NCI-H2107 treated with DMSO at 0.1 percent for 48 hours (cell line): ENCODE results near the gene CYP24A1.
"Not testable (repeated sequence)": the region's sequence is repeated elsewhere in the genome, so short reads cannot be mapped to it uniquely, and the experiment has no call there.

Experiments used
- DNase-seq: peaks from one replicate; lab custom pipeline; 2025; ENCODE audit not compliant: unreplicated experiment; lab: John Stamatoyannopoulos, UW

CYP24A1 gene

DNA sequence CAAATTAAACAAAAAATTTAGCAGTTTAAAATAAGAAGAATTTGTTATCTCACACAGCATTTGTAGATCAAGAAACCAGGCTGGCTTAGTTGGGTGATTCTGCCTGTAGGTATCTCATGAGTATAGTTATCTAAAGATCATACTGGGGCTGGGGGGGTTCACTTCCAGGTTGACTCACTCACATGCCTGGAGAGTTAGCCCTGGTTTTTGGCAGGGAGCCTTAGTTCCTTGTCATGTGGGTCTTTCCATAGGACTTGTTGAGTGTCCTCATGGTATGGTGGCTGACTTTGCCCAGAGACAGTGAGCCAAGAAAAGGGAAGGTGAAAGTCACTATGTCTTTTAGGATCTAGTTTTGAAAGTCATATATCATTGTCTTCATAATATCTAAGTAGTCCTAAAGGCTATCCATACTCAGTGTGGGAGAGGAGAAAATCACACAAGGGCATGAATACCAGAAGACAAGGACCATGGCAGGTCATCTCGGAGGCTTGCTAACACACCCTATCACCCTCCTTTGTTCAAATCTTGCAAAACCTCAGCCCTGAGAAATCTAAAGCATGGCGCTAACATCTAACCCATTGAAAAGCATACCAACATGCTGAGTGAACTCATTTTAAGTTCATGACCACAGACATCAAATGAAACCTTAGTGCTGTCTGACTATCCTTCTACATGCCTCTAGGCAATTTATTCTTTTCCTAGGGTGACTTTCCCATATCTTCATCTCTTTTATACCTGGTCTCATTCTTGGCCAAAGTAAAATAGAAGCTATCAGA, 39.2 kb downstream of the CYP24A1 start:
- no peak for DNase-seq

DNA sequence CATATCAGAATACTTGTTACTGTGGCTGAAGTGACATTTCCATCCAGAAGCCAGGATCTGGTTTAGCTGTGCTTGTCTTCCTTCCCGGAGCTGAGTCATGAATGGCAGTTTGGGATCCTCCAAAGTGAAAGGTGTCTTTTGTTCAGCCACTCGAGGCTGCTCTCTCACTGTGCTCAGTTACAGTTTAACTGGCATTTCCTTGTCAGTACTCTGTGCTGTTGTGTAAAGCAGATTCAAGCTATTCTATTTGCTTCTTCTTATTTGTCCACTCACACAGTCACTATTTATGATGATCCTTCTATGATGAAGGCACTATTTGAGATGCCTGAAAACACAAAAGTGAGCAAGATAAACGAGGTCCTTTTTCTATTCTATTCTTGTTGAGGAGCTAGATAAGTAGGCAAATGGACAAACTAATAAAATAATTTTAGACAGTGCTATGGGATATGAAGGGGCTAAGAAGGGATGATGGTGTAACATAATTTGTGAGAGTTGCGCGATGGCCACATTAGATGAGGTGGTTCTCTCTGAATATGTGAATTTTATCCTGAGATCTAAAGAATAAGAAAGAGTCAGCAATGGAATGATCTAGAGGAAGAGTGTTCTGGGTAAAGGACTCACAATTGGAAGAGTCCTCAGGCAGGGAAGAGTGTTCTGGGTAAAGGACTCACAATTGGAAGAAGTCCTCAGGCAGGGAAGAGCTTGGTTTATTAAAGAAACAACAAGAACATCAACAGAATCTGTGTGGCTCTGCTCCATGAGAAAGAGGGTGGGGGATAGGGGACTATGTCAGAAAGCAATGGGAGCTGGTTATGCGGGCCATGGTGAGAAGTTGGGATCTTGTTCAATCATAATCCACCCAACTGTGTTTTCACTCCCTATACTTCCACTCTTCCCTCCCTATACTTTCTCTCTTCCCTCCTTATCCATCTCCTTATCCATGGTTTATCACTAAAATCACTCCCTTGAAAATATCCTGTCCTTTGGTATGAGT, 40.1 kb downstream of the CYP24A1 start:
- DNase-seq, result peak; percentile 11

DNA sequence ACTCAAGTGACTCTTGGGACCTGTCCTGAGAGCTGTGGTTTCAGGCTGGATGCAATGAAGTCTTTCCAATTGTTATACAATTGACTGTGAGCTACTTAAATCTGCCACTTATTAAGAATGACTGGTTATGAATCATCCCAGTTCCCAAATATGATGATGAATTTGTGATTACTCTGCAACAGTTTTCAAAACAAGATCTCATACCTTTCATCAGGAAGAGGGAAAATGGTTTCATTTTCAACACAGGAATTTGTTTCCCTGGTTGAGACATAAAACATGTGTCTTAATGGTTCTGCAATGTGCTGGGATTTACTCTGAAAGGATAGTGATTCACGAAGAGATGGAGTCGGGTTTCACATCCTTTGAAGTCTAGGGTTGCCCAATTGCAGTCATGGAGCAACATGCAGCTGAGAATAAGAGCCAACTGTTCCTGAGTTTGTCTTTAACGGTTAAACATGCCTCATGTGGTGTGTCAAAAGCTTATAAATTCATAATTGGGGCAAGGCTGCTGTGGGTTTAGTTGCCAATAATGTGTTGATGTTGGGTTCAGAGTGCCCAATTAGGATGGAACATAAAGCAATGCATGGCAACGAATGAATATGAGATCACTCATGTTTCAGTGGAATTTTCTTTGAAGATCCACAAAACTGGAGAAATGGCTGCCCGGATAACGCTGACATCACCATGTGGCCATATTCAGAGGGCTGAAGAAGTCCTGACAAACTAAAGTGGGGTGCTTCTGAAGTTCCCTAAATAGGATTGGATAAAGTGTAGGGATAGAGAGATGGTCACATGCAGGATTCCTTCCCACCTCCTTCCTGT, 41.0 kb downstream of the CYP24A1 start:
- peak; percentile 13 for DNase-seq

DNA sequence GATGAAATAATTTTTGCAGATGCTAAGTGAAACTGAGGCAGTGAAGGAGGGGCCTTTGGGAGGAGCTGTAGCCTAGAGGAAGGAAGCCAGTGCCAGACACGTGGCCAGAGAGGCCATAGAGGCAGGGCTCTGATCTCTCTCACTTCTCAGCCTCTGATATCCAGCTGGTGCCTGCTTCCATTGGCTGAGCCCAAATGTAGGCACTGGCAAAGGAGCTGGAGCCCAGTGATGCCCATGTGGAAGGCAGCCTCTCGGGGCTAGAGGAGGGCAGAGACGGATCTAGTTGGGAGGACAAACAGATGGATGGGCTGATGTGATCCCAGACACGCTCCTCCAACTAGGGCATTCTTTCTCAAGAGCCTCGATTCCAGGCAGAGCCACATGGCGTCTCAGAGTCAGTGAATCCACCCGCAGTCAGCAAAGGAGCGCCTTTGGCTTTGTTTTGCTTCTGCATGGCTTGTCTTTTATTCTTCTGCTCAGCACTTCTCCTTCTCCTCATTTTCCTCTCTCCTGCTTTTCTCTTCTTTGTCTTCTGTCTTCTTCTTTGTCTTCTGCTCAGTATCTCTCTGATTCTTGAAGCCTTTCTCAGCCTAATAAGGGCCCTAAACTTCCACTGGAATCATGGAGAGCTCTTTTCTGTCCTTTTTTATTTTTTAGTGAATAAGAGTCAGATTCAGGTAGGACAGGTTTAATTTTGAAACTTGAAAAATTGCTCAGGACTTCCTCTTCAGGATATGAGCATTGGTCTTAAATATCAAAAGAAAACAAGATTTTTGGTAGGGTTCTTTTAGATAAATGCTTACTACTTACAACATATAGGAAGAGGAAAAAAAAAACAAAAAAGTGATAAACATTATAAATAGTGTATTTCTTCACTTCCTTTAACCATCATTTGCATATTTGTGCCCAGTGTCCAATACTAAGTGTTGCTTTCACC, 41.8 kb downstream of the CYP24A1 start:
- no peak for DNase-seq

DNA sequence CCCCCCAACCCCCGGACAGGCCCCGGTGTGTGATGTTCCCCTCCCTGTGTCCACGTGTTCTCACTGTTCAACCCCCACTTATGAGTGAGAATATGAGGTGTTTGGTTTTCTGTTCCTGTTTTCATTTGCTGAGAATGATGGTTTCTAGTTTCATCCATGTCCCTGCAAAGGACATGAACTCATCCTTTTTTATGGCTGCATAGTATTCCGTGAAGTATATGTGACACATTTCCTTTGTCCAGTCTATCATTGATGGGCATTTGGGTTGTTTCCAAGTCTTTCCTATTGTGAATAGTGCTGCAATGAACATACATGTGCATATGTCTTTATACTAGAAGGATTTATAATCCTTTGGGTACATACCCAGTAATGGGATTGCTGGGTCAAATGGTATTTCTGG, 42.7 kb downstream of the CYP24A1 start:
- not testable (repeated sequence) for DNase-seq

DNA sequence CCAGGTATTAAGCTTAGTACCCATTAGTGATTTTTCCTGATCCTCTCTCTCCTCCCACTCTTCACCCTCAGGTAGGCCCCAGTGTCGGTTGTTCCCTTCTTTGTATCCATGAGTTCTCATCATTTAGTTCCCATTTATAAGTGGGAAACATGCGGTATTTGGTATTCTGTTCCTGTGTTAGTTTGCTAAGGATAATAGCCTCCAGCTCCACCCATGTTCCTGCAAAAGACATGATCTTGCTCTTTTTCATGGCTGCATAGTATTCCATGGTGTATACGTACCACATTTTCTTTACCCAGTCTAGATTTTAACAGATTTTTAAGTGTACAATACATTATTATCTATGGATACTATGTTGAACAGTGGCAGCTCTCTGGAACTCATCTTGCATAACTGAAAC, 44.4 kb downstream of the CYP24A1 start:
- DNase-seq, result no peak

DNA sequence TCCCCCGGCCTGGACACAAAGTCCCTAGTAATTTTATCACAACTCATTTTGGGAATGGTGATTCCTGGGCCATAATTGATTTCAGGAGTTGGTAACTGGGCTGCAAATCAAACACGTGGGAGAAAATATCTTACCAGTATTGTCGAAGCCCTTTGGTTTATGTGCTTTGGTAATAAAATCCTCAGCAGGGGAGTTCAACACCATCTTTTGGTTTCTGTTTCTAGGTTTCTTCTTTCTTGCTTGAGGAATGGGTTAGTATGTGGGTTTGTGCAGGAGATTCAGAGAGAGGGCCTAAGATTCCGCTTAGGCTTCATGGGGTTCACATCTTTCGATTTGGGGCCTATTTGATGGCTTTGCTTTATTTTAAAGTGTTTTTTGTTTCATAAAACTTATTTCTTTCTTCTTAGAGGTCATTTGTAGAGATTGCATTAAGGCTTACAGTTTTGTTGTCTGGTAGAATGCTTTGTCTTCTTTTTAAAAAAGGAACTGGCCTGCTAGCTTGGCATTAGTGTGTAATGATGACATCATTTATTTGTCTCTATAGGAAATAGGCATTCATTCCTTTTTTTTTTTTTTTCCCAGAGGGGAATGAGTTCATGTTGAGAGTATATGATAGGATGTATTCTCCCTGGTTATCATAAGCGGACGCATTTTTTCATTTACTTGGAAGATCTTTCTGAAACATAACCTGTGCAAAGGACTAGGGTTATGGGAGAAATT, 45.8 kb downstream of the CYP24A1 start:
- no peak for DNase-seq

DNA sequence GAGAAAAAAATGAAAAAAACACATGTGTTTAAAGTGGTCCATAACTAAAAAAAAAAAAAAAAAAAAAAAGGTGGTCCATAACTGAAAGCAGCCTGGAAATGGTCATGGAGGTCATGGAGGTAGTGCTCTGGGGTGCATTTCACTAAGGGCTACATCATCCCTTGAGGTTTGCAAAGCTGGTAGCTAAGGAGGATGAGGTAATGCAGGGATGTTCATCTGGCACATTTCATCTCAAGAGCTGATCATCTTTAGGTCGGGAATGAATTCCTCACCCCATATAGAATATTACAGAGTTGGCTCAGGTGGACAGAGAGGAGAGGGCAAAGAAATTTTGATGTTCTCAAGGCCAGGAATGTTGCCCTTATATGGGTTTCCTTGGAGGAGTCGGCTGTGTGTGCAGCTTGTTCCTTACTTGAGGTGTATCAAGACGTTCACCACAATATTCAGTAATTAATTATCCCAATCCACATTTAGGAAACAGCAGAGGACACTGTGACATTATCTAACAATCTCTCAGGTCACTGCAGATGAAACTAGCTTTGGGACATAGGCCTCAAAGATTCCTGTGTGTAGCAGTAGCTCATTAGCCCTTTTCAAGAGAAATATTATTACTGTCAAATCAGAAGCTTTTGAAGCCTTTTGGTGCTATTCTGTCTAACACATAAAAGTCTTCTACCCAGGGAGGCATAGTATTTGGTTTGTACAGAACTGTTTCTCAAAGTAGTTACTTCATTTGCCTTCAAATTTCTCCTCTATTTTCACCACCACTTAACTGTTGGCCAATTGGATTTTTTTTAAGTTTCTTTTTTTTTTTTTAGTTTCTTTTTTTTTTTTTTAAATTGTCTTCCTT, 46.8 kb downstream of the CYP24A1 start:
- no peak for DNase-seq

DNA sequence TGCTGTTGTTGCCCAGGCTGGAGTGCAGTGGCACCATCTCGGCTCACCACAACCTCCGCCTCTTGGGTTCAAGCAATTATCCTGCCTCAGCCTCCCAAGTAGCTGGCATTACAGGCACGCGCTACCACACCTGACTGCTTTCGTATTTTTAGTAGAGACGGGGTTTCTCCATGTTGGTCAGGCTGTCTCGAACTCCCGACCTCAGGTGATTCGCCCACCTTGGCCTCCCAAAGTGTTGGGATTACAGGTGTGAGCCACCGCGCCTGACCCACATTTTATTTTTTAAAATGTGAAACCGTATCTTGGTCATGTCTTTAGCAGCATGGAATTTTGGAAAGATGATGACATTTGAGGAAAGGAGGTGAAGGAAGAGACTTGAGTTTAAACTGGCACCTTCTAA, 47.5 kb downstream of the CYP24A1 start:
- not testable (repeated sequence) for DNase-seq

DNA sequence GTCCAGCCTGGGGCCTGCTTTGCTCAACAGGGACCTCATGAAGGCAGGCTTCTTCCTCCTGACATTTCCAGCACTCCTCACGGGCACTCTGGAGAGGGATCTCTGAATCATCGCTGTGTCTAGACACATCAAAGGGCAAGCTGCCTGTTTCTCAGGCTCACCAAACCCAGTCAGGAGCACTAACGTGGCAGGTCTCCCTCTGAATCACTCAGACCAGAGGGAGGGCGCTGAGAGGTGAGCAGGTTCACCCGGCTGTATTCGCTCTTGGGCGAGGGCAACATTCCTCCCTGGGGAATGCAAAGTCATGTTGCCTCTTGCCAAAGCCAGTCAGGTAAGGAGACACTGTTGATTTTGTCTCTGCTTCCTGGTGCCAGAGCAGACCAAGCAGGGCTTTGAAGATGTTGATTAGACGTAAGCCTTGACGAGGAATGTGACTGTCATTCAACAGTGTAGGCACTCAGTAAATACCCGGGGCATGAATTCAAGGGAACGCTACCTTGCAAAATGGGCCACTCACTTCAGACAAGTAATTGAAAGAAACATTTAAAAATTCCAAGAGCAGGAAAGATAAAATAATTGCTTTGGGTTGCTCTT, 50.1 kb downstream of the CYP24A1 start:
- peak; percentile 31 for DNase-seq

DNA sequence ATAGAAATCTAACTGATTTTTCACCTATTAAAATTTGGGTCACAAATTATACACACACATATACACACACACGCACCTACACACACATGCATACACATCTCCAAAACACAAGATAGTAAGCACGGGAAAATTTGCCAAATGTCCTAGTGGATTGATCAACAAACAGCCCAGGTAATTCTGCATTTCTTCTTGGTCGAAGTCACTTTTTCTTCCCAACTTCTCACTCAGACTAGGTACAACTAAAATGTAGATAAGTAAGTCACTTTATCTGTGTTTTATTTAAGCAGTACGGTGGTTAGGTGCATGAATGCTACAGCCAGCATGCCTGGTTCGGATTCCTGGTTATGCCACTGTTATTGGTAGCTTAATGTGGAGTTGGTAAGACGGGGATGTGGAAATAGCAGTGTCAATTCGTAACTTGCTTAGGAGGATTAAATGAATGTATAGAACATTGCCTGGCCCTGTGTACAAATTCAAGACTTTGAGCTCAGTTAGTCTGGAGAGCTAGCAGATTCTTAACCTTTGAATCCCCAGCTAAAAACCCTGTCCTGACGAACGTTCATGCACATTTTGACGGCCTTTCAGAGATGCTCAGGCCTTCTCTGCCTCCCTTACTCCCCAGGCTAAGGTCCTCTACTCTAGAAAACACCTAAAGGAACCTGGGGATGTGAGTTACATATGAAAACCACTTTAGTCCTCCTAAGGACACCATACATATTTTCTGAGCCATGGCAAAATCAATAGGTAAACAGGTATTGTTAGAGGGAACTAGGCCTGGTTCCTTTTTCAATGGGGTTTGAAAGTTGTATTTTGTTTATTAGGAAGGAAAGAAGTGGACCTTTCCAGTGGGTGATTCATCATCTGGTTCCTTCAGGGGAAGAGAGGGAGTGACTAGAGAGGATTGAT, 50.9 kb downstream of the CYP24A1 start:
- DNase-seq, result peak; percentile 31

DNA sequence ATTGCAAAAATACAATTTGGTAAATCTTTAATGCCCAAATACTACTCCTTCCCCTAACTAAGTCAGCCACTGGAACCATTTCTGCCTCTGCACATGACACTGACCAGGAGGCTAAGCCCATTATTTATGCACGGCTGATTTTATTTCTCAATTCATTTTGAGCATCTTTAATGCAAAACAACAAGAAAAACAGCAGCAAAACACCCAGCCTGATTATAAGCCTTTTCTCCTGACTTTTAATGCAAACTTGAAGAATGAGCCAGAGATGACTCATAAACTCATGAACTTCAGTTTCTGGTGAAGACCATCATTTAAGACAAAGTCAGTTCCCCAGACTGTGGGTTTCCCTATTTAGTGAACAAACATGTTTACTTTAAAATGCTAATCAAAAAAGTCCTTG, 51.6 kb downstream of the CYP24A1 start:
- no peak for DNase-seq

DNA sequence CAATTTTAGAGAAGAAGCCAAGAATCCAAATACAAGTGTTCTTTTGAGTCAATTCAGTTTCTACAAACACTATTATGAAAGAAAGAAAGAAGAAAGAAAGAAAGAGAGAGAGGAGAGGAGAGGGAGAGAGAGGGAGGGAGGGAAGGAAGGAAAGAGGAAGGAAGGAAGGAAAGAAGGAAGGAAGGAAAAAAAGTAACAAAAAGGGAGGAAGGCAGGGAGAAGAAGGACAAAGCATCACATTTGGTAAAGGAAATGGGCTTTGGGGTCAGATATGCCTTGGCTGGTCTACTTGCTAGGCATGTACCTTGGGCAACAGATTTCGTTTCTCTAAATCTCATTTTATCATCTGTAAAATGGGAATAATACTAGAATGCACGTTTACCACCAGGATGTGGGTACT, 54.0 kb downstream of the CYP24A1 start:
- DNase-seq, result no peak

DNA sequence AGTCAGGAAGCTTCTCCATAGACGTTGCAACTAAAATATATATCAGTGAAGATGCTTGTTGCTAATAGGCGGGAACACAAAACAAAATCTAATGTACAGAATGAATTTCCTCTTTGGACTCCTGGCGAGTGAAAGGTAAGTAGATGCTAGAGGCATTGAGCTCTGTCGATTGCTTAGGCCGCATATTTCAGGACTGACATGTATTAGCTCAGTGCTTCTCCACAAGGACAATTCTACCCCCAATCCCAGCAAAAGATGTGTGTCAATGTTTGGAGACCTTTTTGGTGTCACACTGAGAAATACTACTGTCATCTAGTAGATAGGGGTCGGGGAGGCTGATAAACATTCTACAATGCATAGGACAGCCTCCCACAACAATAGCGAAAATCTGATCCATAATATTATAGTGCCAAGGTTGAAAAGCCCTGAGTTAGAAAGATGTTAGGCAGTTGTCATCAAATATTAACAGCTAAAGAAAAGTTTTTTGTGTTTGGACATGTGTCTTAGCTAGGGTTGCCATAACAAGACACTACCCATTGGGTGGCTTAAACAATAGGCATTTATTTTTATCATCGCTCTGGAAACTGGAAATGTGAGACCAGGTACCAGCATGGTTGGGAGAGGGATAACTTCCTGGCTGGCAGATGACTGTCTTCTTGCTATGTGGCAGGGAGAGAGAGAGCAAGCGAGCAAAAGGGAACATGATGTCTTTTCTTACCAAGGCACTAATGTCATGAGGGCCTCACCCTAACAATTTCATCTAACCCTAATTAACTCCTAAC, 55.4 kb downstream of the CYP24A1 start:
- DNase-seq, result no peak

DNA sequence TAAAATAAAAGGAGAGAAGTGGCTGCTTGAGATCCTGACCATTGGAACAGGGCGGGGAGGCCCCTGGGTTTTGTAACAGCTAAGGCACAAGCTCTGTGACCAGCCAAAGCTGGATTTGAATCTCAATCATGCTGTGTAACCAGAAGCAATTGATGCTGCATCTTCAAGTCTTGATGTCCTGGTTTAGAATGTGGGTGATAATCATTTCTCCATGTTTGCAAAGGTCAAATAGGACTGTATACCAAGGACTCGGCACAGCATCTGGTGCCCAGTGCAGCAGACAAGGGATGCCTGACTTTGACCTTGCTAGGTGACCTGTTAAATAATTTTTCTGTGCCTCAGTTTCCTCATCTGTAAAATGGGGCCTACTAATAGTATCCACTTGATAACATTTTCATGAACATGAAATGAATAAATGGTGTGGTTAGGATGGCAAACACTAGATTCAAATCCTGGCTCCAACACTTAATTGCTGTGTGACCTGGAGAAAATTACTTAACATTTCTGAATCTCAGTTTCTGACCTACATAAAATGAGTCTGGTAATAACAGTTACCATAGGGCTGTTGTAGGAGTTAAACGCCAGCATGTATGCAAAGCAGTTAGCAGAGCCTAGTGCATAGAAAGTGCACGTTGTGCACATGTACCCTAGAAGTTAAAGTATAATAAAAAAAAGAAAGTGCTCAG, 57.1 kb downstream of the CYP24A1 start:
- no peak for DNase-seq
